Left ventricle myocardium inferior (tissue), 1 donor: Measurements from ENCODE around the gene PKNOX2. TPM values are rescaled to one million over a fixed set of nuclear protein-coding genes. Genes with fewer than 3 reads are reported as not detected.

Experiments used
- DNase-seq: peaks from one replicate; pipeline ENCODE4 v3.0.0-alpha.2; 2020
- H3K27ac ChIP-seq: fragments of 200-600 bp; replicated peaks from 2 replicates; pipeline ENCODE4 v1.8.0; 2021
- H3K27me3 ChIP-seq: fragments of 200-600 bp; 2 replicates; pipeline ENCODE4 v1.8.0; 2021; ENCODE audit warnings: low read depth
- H3K36me3 ChIP-seq: fragments of 200-600 bp; 2 replicates; pipeline ENCODE4 v1.8.0; 2021
- H3K4me1 ChIP-seq: fragments of 200-600 bp; 2 replicates; pipeline ENCODE4 v1.8.0; 2021
- H3K4me3 ChIP-seq: fragments of 200-600 bp; 2 replicates; pipeline ENCODE4 v1.8.0; 2021; ENCODE audit warnings: mild to moderate bottlenecking, moderate library complexity
- H3K9me3 ChIP-seq: fragments of 200-600 bp; replicated peaks from 2 replicates; pipeline ENCODE4 v1.8.0; 2021
- CTCF ChIP-seq: fragments of 200-600 bp; IDR thresholded peaks from 2 replicates; pipeline ENCODE4 v1.8.0; 2021; ENCODE audit warnings: antibody characterized with exemption, mild to moderate bottlenecking, borderline replicate concordance
- intact Hi-C: fragments of 100-400 bp; cut with micrococcal nuclease; formaldehyde crosslinking; loops from one replicate; pipeline ENCODE4 v1.11.0; 2022
- long read RNA-seq: library from polyadenylated mRNA; unstranded; transcript quantifications from one replicate; pipeline ENCODE4 v2.0.0, GENCODE V29; 2021
- total RNA-seq: library from RNA; stranded (reverse); fragmentation: NEBNext Ultra II Directional; extraction: Animal tissue kit (Norgen Biotek cat#: 25700); gene quantifications from one replicate; pipeline ENCODE4 v1.2.1, GENCODE V29; 2021
- donor health status: DM: no; HTN: yes; CAD: no; lungs with severe emphysema.

Gene PKNOX2
- total RNA-seq = 6.2 TPM
- long read RNA-seq, partial matches to known transcripts = 2 of 4 reads
- long read RNA-seq, other reads (novel, unspliced or antisense) = 1 of 4 reads

- peak; percentile 79 for TF ChIP-seq CTCF
- peak; percentile 82 for DNase-seq
- Histone ChIP-seq H3K9me3 (no peaks in the 10 kb centered on the region), H3K4me3 (peak within 1 kb of the TSS; percentile 83), H3K27me3 (peaks cover 37% of the 10 kb centered on the region), H3K36me3 (no peaks in the 10 kb centered on the region), H3K27ac (peak within 1 kb of the TSS; percentile 87), H3K4me1 (peaks cover 58% of the 10 kb centered on the region)
- intact Hi-C loops = no loop called here
These were observed at the start of gene PKNOX2 for GRCh38 chr11:125164422-125165110. Gene PKNOX2 (plus strand): TSS chr11:125164751. CDS start chr11:125351306, 186,555 bp downstream.

GRCh38 chr11:125117429-125117828 is 47.1 kb upstream of the PKNOX2 start:
- no peak for TF ChIP-seq CTCF
- intact Hi-C loops = no loop called here
- DNase-seq = no peak
- Histone ChIP-seq H3K4me1 (no peaks in the 10 kb centered on the region), H3K9me3 (no peaks in the 10 kb centered on the region), H3K4me3 (no peak overlapping the region), H3K36me3 (no peaks in the 10 kb centered on the region), H3K27me3 (peaks cover 27% of the 10 kb centered on the region), H3K27ac (no peak overlapping the region)

GRCh38 chr11:125123194-125123946 is 41.2 kb upstream of the PKNOX2 start:
- no peak overlapping the region for H3K4me3 ChIP-seq
- H3K27ac ChIP-seq = no peak overlapping the region
- intact Hi-C loops = no loop called here

GRCh38 chr11:125123947-125124617 is 40.5 kb upstream of the PKNOX2 start:
- H3K27me3 ChIP-seq = peaks cover 40% of the 10 kb centered on the region
- H3K27ac ChIP-seq = no peak overlapping the region
- intact Hi-C loops = no loop called here
- peak overlapping the region; percentile 22 for H3K4me3 ChIP-seq
- peaks cover 3% of the 10 kb centered on the region for H3K4me1 ChIP-seq
- peak; percentile 32 for DNase-seq
- TF ChIP-seq CTCF = peak; percentile 53
- no peaks in the 10 kb centered on the region for H3K9me3 ChIP-seq
- no peaks in the 10 kb centered on the region for H3K36me3 ChIP-seq

More at GRCh38 chr11:125123194-125123946, 41.2 kb upstream of the PKNOX2 start:
- Histone ChIP-seq H3K4me1 (peaks cover 3% of the 10 kb centered on the region), H3K9me3 (no peaks in the 10 kb centered on the region), H3K36me3 (no peaks in the 10 kb centered on the region), H3K27me3 (peaks cover 40% of the 10 kb centered on the region)
- DNase-seq = no peak
- TF ChIP-seq CTCF = no peak

GRCh38 chr11:125124618-125124992 is 39.9 kb upstream of the PKNOX2 start:
- peaks cover 3% of the 10 kb centered on the region for H3K4me1 ChIP-seq
- H3K4me3 ChIP-seq = no peak overlapping the region
- no peaks in the 10 kb centered on the region for H3K9me3 ChIP-seq
- no peak for TF ChIP-seq CTCF
- intact Hi-C loops = no loop called here
- no peaks in the 10 kb centered on the region for H3K36me3 ChIP-seq
- H3K27me3 ChIP-seq = peaks cover 40% of the 10 kb centered on the region
- no peak overlapping the region for H3K27ac ChIP-seq
- no peak for DNase-seq
